HepG2 (cell line): ENCODE results near the gene KIF15. TPM values are rescaled to one million over a fixed set of nuclear protein-coding genes. Genes with fewer than 3 reads are reported as not detected.

Experiments used
- ATAC-seq: fragments of 200-7000 bp; cut with Tn5 transposase; 3 replicates; pipeline ENCODE4 v1.9.1; 2020; ENCODE audit warnings: mild to moderate bottlenecking, moderate library complexity
- BruUV-seq: library from RNA; stranded (reverse); fragments of 400-500 nt; replicated peaks from 2 replicates; lab custom pipeline; 2021; lab: Mats Ljungman, UMichigan
- CTCF ChIA-PET: fragments of 300-600 bp; formaldehyde crosslinking; extraction: SDS; loops from one replicate; lab custom pipeline; 2021; ENCODE audit warnings: low total read pairs, inconsistent platforms, low intra/inter-chr PET ratio; lab: Yijun Ruan, JAX
- POLR2A ChIA-PET: fragments of 350-600 bp; sonication (Branson Sonifier 250); formaldehyde crosslinking; loops from one replicate; lab custom pipeline; 2020; ENCODE audit warnings: antibody characterized with exemption, inconsistent platforms; lab: Yijun Ruan, JAX
- DNase-seq: peaks from one replicate; pipeline ENCODE4 v3.0.0-alpha.2; 2015; ENCODE audit warnings: low spot score
- FAIRE-seq: peaks from 3 replicates; lab custom pipeline; 2011; peaks lifted over from hg19 to GRCh38; lab: Jason Lieb, UNC
- H2AFZ ChIP-seq: one replicate; pipeline ENCODE4 v1.6.1; 2011; ENCODE audit warnings: low read length, inconsistent platforms
- H3K27ac ChIP-seq: fragments of 300-600 bp; 3 replicates; pipeline ENCODE4 v1.8.0; 2011; ENCODE audit warnings: mixed run types, mild to moderate bottlenecking, mixed read lengths, low read length, inconsistent platforms; ENCODE audit not compliant: insufficient read depth; ENCODE audit errors: extremely low read length
- H3K27me3 ChIP-seq, 2 experiments: fragments of 200-600 bp in 1 of 2; 2 replicates in 1 of 2; 3 replicates in 1 of 2; pipeline versions ENCODE4 v1.6.0 to v1.8.0; 2011; ENCODE audit warnings: low read length in 2 of 2, mild to moderate bottlenecking in 2 of 2, moderate library complexity in 2 of 2, inconsistent platforms in 1 of 2; ENCODE audit not compliant: insufficient read depth in 2 of 2, control insufficient read depth in 1 of 2
- H3K36me3 ChIP-seq, 2 experiments: fragments of 200-600 bp in 1 of 2; replicated peaks in 1 of 2; 2 replicates in 1 of 2; 3 replicates in 1 of 2; pipeline versions ENCODE4 v1.5.1 to v1.8.0; 2011; ENCODE audit warnings: low read length in 2 of 2, inconsistent platforms in 1 of 2; ENCODE audit not compliant: insufficient read depth in 2 of 2, control insufficient read depth in 1 of 2
- H3K4me1 ChIP-seq: 2 replicates; pipeline ENCODE4 v1.5.1; 2012; ENCODE audit warnings: low read length, inconsistent platforms; ENCODE audit not compliant: insufficient read depth
- H3K4me2 ChIP-seq: 2 replicates; pipeline ENCODE4 v1.6.0; 2011; ENCODE audit warnings: low read depth, low read length, inconsistent platforms
- H3K4me3 ChIP-seq, 3 experiments: fragments of 200-600 bp in 1 of 3; sonication (generic), shearing (Covaris generic) in 1 of 3; replicated peaks in 1 of 3; 2 replicates each; pipeline ENCODE4 v1.5.1; 2011 to 2016; ENCODE audit warnings: low read length in 3 of 3, inconsistent platforms in 2 of 3, low read depth in 2 of 3, mild to moderate bottlenecking in 2 of 3, control low read depth in 1 of 3, mixed read lengths in 1 of 3; ENCODE audit not compliant: insufficient read depth in 1 of 3
- H3K79me2 ChIP-seq: one replicate; pipeline ENCODE4 v1.6.1; 2011; ENCODE audit warnings: low read length, inconsistent platforms; ENCODE audit not compliant: insufficient read depth
- H3K9ac ChIP-seq: 2 replicates; pipeline ENCODE4 v1.6.0; 2011; ENCODE audit warnings: mild to moderate bottlenecking, low read depth, low read length, inconsistent platforms; ENCODE audit not compliant: insufficient read depth
- H3K9me3 ChIP-seq: 2 replicates; pipeline ENCODE4 v1.5.1; 2012; ENCODE audit warnings: mild to moderate bottlenecking, low read length
- H4K20me1 ChIP-seq: 2 replicates; pipeline ENCODE4 v1.6.0; 2011; ENCODE audit warnings: inconsistent platforms, mild to moderate bottlenecking, low read length, moderate library complexity; ENCODE audit not compliant: insufficient read depth
- ARID4A ChIP-seq: sonication (generic); formaldehyde crosslinking; IDR thresholded peaks from 2 replicates; pipeline ENCODE4 v1.5.0; 2020; ENCODE audit warnings: mild to moderate bottlenecking, missing genetic modification reagents, borderline replicate concordance
- DNMT3B ChIP-seq: conservative IDR thresholded peaks from 2 replicates; pipeline ENCODE4 v1.6.1; 2016; ENCODE audit warnings: missing biosample characterization, control low read depth
- ETS1 ChIP-seq: sonication (generic); formaldehyde crosslinking; IDR thresholded peaks from 2 replicates; pipeline ENCODE4 v1.4.0; 2020; ENCODE audit warnings: missing genetic modification reagents
- GRHL1 ChIP-seq: sonication (generic); formaldehyde crosslinking; conservative IDR thresholded peaks from 2 replicates; pipeline ENCODE4 v1.8.0; 2022; ENCODE audit warnings: missing genetic modification reagents
- HDAC2 ChIP-seq: sonication (generic); formaldehyde crosslinking; IDR thresholded peaks from 2 replicates; pipeline ENCODE4 v1.4.0; 2020; ENCODE audit warnings: missing genetic modification reagents
- HMGA1 ChIP-seq: sonication (generic); formaldehyde crosslinking; conservative IDR thresholded peaks from 2 replicates; pipeline ENCODE4 v1.4.0; 2020; ENCODE audit warnings: missing genetic modification reagents
- MNT ChIP-seq: fragments of 450-650 bp; IDR thresholded peaks from 2 replicates; pipeline ENCODE4 v1.6.1; 2016
- MXD1 ChIP-seq: sonication (generic); formaldehyde crosslinking; IDR thresholded peaks from 2 replicates; pipeline ENCODE4 v1.4.0; 2020; ENCODE audit warnings: mild to moderate bottlenecking, missing genetic modification reagents
- MZF1 ChIP-seq: sonication (generic); formaldehyde crosslinking; IDR thresholded peaks from 2 replicates; pipeline ENCODE4 v1.8.1; 2023; ENCODE audit warnings: mild to moderate bottlenecking, missing genetic modification reagents, borderline replicate concordance
- REPIN1 ChIP-seq: sonication (generic); formaldehyde crosslinking; IDR thresholded peaks from 2 replicates; pipeline ENCODE4 v1.8.0; 2022; ENCODE audit warnings: missing genetic modification reagents, low read depth, mild to moderate bottlenecking, borderline replicate concordance
- ZNF713 ChIP-seq: sonication (generic); formaldehyde crosslinking; IDR thresholded peaks from 2 replicates; pipeline ENCODE4 v1.4.0; 2020; ENCODE audit warnings: mild to moderate bottlenecking, missing genetic modification reagents
- ZXDC ChIP-seq: sonication (generic); formaldehyde crosslinking; IDR thresholded peaks from 2 replicates; pipeline ENCODE4 v1.5.0; 2020; ENCODE audit warnings: mild to moderate bottlenecking, missing genetic modification reagents
- WGBS: methylation state at CpG from one replicate; pipeline ENCODE4 v1.1.6; 2017; ENCODE audit warnings: low lambda C conversion rate; 5-methylcytosine and 5-hydroxymethylcytosine counted together
- in situ Hi-C: cut with HindIII; loops from 2 replicates; pipeline ENCODE4 v1.10.0; 2017; ENCODE audit warnings: low pct_unique_long_range_greater_than_20kb; ENCODE audit not compliant: extremely low pct_ligation_motif_present
- intact Hi-C: fragments of 100-400 bp; cut with micrococcal nuclease; formaldehyde crosslinking; loops from one replicate; pipeline ENCODE4 v1.10.0; 2022; ENCODE audit not compliant: unreplicated experiment
- polyA plus RNA-seq, 8 experiments: library from polyadenylated mRNA; depleted of rRNA in 3 of 8; stranded (reverse) in 7 of 8; unstranded in 1 of 8; fragments of >200 nt; fragmentation: Illumina TruSeq in 4 of 8; extraction: Trizol in 4 of 8; gene quantifications; 2 replicates each; pipeline versions ENCODE4 v1.2.1 to v1.2.3, GENCODE V29; 2011 to 2016; ENCODE audit warnings: low read depth in 4 of 8, missing spikeins in 1 of 8, mixed read lengths in 1 of 8; ENCODE audit not compliant: insufficient read depth in 1 of 8
- total RNA-seq, 5 experiments: library from RNA; depleted of rRNA; stranded (reverse); fragments of >200 nt; fragmentation: Illumina TruSeq; extraction: Trizol; gene quantifications; 2 replicates each; pipeline ENCODE4 v1.2.3, GENCODE V29; 2016; ENCODE audit warnings: low read depth in 1 of 5

KIF15 gene
- total and polyA plus RNA-seq, 2 of the 13 experiments (the other 11 are each of a cell fraction or from before 2014, with no cell fraction given): 4.8 to 33.8 TPM

GRCh38 chr3:44795197-44795596 lies 33.6 kb downstream of the KIF15 start:
- no peaks in the 10 kb centered on the region for H3K79me2 ChIP-seq
- FAIRE-seq (no peak), DNase-seq (no peak), ATAC-seq (no peak)
- in situ Hi-C loops (no loop called here), intact Hi-C loops (no loop called here)
- CTCF ChIA-PET: no interaction called here
- peaks cover 6 to 48% of the 10 kb centered on the region in 2 experiments; a peak in 4 of 5 replicates for H3K36me3 ChIP-seq
- no peak overlapping the region for H3K9ac ChIP-seq
- no peak overlapping the region for H3K4me2 ChIP-seq
- no peaks in the 10 kb centered on the region for H3K9me3 ChIP-seq
- BruUV-seq: no TSS peak
- no peak overlapping the region for H3K27ac ChIP-seq
- no peaks in the 10 kb centered on the region for H3K4me1 ChIP-seq
- H4K20me1 ChIP-seq: no peaks in the 10 kb centered on the region
- no peaks in the 10 kb centered on the region for H3K27me3 ChIP-seq
- H3K4me3 ChIP-seq: no peak overlapping the region
- WGBS: 96% methylated on average over 4 of the region's 4 CpGs
- POLR2A ChIA-PET: no interaction called here
- no peak overlapping the region for H2AFZ ChIP-seq
- TF ChIP-seq GRHL1 (CRISPR knock-in tag) (no peak), DNMT3B (CRISPR knock-in tag) (no peak), MXD1 (no peak), MNT (no peak), HDAC2 (no peak), ZNF713 (CRISPR knock-in tag) (no peak), REPIN1 (no peak), ZXDC (CRISPR knock-in tag) (no peak), ARID4A (no peak), MZF1 (CRISPR knock-in tag) (no peak), ETS1 (no peak), HMGA1 (CRISPR knock-in tag) (no peak)
